ENCODE results near the gene RAB1A.

RAB1A gene

DNA sequence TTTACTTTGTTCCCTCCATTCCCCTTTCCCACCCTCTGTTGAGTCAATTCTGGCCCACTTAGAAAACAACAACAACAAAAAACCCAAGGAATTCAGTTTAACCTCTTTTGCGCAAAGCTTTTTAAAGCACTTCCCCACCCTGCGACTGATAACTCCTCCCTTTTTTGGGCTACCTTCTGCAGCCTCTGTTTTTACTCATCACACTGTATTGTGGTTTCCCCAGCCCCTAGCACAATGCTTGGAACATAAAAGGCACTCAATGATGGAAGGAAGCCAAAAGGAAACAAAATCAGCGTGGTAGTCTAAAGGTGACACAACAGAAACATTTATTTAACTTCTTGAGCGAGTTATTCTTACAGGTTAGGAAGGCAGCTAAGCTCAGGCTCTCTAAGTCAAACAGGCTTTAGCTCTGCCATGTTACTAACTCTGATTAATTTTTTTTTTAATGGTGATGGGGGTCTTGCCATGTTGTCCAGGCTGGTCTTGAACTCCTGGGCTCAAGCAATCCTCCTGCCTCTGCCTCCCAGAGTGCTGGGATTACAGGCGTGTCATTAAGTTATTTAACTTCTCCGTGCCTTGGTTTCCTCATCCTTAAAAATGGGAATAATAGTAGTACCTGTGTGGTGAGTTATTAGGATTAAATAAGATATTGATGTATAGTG is 72.4 kb downstream of the RAB1A start:
- DNase-seq = no peak
- H3K4me3 ChIP-seq (ENCODE audit: low read depth, low read length) = peak overlapping the region; percentile 80
- no peaks in the 10 kb centered on the region for H3K27me3 ChIP-seq (ENCODE audit: insufficient read depth, low read depth, severe bottlenecking)
- TF ChIP-seq, protein P1, sequence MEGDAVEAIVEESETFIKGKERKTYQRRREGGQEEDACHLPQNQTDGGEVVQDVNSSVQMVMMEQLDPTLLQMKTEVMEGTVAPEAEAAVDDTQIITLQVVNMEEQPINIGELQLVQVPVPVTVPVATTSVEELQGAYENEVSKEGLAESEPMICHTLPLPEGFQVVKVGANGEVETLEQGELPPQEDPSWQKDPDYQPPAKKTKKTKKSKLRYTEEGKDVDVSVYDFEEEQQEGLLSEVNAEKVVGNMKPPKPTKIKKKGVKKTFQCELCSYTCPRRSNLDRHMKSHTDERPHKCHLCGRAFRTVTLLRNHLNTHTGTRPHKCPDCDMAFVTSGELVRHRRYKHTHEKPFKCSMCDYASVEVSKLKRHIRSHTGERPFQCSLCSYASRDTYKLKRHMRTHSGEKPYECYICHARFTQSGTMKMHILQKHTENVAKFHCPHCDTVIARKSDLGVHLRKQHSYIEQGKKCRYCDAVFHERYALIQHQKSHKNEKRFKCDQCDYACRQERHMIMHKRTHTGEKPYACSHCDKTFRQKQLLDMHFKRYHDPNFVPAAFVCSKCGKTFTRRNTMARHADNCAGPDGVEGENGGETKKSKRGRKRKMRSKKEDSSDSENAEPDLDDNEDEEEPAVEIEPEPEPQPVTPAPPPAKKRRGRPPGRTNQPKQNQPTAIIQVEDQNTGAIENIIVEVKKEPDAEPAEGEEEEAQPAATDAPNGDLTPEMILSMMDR (IDR thresholded peaks at IDR 0.05; ENCODE audit: low read depth, low read length) = no peak
- H3K36me3 ChIP-seq = no peaks in the 10 kb centered on the region; the same call in none of the 2 replicates
- no peaks in the 10 kb centered on the region for H3K9me3 ChIP-seq (ENCODE audit: severe bottlenecking)
- no peak overlapping the region for H3K27ac ChIP-seq

DNA sequence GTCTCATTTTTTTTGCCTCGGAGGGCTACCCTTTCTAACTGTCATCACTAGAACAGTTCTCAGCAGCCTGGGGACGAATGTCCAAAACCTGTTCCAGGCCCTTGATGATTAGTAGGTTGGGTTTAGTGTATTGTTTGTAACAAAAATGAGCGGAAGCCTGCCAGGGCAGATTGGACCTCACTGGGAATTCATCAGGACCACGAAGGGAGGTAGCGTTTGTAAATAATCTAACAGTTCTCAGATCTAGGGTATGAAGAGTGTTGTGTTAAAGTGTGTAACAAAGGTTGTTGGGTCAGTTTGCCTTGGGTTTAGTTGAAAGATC is 72.9 kb downstream of the RAB1A start:
- H3K27me3 ChIP-seq (ENCODE audit: insufficient read depth, low read depth, severe bottlenecking) = no peaks in the 10 kb centered on the region
- DNase-seq = no peak
- no peaks in the 10 kb centered on the region for H3K9me3 ChIP-seq (ENCODE audit: severe bottlenecking)
- TF ChIP-seq, protein P1 (IDR thresholded peaks at IDR 0.05; ENCODE audit: low read depth, low read length) = no peak
- H3K27ac ChIP-seq = peak overlapping the region; percentile 76
- H3K4me3 ChIP-seq (ENCODE audit: low read depth, low read length) = peak overlapping the region; percentile 80
- no peaks in the 10 kb centered on the region; the same call in none of the 2 replicates for H3K36me3 ChIP-seq

DNA sequence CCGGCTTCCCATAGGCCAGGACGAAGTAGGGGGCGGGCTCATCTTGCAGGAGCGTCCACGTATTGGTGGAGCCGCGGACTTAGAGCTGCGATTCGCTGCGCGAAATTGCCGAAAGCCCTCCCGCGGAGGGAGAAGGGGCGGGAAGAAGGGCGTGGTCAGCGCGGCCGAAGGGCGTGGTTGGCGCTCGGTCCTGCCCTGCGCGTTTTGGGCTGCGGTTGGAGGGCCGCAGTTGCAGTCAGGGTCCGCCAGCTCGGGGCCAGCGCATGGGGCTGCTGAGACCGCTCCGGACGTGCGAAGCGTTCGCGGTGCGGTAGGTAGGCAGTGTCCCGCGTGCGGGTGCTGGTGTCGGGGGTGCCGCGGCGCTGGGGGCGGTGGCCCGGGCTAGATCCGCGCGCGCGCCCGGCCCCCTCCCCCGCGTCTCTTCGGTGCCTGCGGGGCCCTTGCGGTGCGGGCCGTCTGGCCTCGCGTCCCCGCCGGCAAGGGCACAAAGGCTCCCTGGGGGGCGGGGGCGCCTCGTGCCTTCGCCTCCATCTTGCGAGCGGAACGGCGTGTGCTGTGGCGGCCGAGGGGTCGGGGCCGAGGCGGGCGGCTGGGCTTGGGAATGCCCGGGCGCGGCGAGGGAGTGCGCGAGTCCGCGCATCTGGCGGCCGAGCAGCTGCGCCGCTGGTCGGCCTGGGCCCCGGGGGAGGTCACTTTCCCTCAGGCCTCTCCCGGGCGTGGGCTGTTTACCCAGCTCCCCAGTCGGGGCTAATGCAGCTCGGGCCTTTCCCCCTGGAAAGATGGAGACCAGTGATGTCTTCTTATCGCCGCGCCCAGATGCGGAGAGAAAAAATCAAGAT is 73.5 kb downstream of the RAB1A start, which contains the start of gene CEP68:
CEP68 (plus strand) TSS at position 202 of the 839 bp plus-strand sequence. CDS start 13,029 bp downstream, outside the sequence.
- Histone ChIP-seq H3K27ac (peak within 1 kb of the TSS; percentile 76), H3K27me3 (ENCODE audit: insufficient read depth, low read depth, severe bottlenecking) (no peaks in the 10 kb centered on the region), H3K4me3 (ENCODE audit: low read depth, low read length) (peak within 1 kb of the TSS; percentile 80), H3K36me3 (no peaks in the 10 kb centered on the region; the same call in none of the 2 replicates), H3K9me3 (ENCODE audit: severe bottlenecking) (no peaks in the 10 kb centered on the region)
- TF ChIP-seq, protein P1 (IDR thresholded peaks at IDR 0.05; ENCODE audit: low read depth, low read length) = no peak
- DNase-seq = peak; percentile 99

DNA sequence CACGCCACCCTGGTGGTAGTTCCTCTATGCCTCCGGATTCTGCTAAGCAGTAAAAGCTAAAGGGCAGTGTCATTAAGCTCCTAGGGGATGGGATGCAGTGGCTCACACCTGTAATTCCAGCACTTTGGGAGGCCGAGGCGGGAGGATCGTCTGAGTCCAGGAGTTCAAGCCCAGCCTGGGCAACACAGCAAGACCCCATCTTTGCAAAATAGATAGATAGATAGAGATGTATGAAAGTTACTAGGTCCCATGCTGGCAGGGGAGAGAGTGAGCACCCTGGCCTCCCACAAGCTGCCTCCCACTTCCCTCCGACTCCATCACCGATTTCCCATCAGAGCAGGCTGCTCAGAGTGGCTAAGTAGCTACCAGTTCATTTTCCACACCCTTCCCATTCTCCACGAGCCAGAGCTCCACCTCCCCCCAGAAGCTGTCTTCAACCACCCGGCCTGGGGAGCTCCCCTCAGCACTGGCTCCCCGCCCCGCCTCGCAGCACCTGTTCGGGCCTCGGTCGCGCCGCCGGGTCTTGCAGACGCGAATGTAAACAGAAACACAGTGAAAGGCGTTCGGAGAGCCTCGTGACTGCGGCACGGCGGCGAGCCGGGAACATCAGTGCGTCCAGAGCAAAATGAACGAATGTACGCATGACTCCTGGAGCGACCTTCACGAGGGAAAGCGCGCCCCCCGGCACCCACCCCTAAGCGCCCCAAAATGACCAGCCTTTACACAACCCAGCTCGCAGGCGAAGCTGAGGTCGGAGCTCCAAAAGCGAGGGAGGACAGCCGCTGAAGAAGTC is 74.3 kb downstream of the RAB1A start:
- DNase-seq = peak; percentile 68

DNA sequence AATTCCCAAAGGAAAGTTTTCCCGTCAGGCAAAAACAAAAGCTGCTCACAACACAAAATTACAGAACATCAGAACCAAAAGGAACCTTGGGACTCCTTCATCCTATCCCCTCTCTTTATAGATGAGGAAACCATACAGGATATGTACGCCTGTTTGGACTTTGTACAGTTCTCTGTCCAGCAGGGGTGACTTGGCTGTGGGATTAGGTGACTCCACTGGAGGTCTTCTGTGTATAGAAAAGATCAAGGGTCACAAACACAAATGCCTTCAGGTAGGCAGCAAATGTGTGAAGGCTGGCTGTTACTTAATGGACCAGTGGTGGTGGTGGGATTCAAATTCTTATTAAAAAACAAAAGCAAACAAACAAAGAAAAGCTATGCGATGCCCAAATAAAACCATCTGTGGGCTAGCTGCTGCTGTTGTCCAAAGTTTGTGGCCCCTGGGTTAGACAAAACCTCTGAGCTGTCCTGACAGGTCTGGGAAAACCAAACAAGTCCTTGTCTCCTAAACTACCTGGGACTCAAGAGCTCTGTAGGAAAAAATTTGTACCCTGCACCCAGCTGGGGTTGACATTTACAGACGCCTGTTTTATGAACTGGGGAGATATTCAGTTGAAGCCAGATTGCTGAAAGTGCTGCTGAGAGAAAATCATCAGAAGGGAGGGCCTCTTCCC is 75.0 kb downstream of the RAB1A start:
- Histone ChIP-seq H3K36me3 (no peaks in the 10 kb centered on the region; the same call in none of the 2 replicates), H3K4me3 (ENCODE audit: low read depth, low read length) (no peak overlapping the region), H3K27me3 (ENCODE audit: insufficient read depth, low read depth, severe bottlenecking) (no peaks in the 10 kb centered on the region), H3K27ac (no peak overlapping the region), H3K9me3 (ENCODE audit: severe bottlenecking) (no peaks in the 10 kb centered on the region)
- DNase-seq = no peak
- TF ChIP-seq, protein P1 (IDR thresholded peaks at IDR 0.05; ENCODE audit: low read depth, low read length) = no peak

More for the DNA sequence above, 74.3 kb downstream of the RAB1A start:
- Histone ChIP-seq H3K27me3 (ENCODE audit: insufficient read depth, low read depth, severe bottlenecking) (no peaks in the 10 kb centered on the region), H3K9me3 (ENCODE audit: severe bottlenecking) (no peaks in the 10 kb centered on the region), H3K4me3 (ENCODE audit: low read depth, low read length) (peak overlapping the region; percentile 80), H3K27ac (peak overlapping the region; percentile 63), H3K36me3 (no peaks in the 10 kb centered on the region; the same call in none of the 2 replicates)
- TF ChIP-seq, protein P1 (IDR thresholded peaks at IDR 0.05; ENCODE audit: low read depth, low read length) = no peak

All from WERI-Rb-1 (cell line).